GM12878 (cell line): ENCODE results near the gene ITGA11. TPM values are rescaled to one million over a fixed set of nuclear protein-coding genes. Genes with fewer than 3 reads are reported as not detected.

ENCODE experiments used
- ATAC-seq: fragments of 200-7000 bp; cut with Tn5 transposase; 3 replicates; pipeline ENCODE4 v1.9.1; 2020; ENCODE audit warnings: mild to moderate bottlenecking, moderate library complexity
- BruUV-seq: library from RNA; stranded (reverse); fragments of 400-500 nt; replicated peaks from 2 replicates; lab custom pipeline; 2021; lab: Mats Ljungman, UMichigan
- CTCF ChIA-PET: fragments of 300-600 bp; sonication (Branson Sonifier 250); formaldehyde crosslinking; extraction: SDS; loops from one replicate; lab custom pipeline; 2021; ENCODE audit warnings: inconsistent platforms; lab: Yijun Ruan, JAX
- POLR2A ChIA-PET: fragments of 350-600 bp; formaldehyde crosslinking; extraction: SDS; loops from one replicate; lab custom pipeline; 2021; ENCODE audit warnings: inconsistent platforms; lab: Charles Lee
- RAD21 ChIA-PET: fragments of 300-600 bp; sonication (Branson Sonifier 250); formaldehyde crosslinking; loops from one replicate; lab custom pipeline; 2023; ENCODE audit warnings: antibody characterized with exemption; ENCODE audit not compliant: unreplicated experiment; lab: Charles Lee
- SMC1A ChIA-PET: fragments of 300-600 bp; sonication (Branson Sonifier 250); formaldehyde crosslinking; loops from one replicate; lab custom pipeline; 2023; ENCODE audit not compliant: unreplicated experiment, uncharacterized antibody; lab: Charles Lee
- DNase-seq: peaks from one replicate; pipeline ENCODE4 v3.0.0-alpha.2; 2011; ENCODE audit warnings: low read depth, low spot score
- FAIRE-seq: peaks from 3 replicates; lab custom pipeline; 2011; peaks lifted over from hg19 to GRCh38; lab: Jason Lieb, UNC
- H2AFZ ChIP-seq: 2 replicates; pipeline ENCODE4 v1.6.0; 2011; ENCODE audit warnings: low read depth, low read length, control low read depth; ENCODE audit not compliant: control insufficient read depth
- H3K27ac ChIP-seq: 2 replicates; pipeline ENCODE4 v1.5.1; 2011; ENCODE audit warnings: control low read depth; ENCODE audit not compliant: control insufficient read depth, insufficient read depth
- H3K27me3 ChIP-seq, 2 experiments: replicated peaks in 1 of 2; 2 replicates each; pipeline versions ENCODE4 v1.6.0 to v1.6.1; 2011; ENCODE audit warnings: low read length in 1 of 2; ENCODE audit not compliant: control insufficient read depth in 2 of 2, insufficient read depth in 2 of 2
- H3K36me3 ChIP-seq, 2 experiments: 2 replicates each; pipeline ENCODE4 v1.5.1; 2011; ENCODE audit warnings: low read length in 1 of 2; ENCODE audit not compliant: control insufficient read depth in 2 of 2, insufficient read depth in 2 of 2
- H3K4me1 ChIP-seq: 2 replicates; pipeline ENCODE4 v1.6.1; 2011; ENCODE audit warnings: mild to moderate bottlenecking, low read length, moderate library complexity, mixed read lengths; ENCODE audit not compliant: control insufficient read depth, insufficient read depth
- H3K4me2 ChIP-seq: 2 replicates; pipeline ENCODE4 v1.6.0; 2011; ENCODE audit warnings: control low read depth; ENCODE audit not compliant: control insufficient read depth, insufficient read depth
- H3K4me3 ChIP-seq: fragments of 200-600 bp; sonication (generic); 2 replicates; pipeline ENCODE4 v1.5.1; 2016
- H3K79me2 ChIP-seq: 2 replicates; pipeline ENCODE4 v1.6.0; 2011; ENCODE audit warnings: low read length; ENCODE audit not compliant: control insufficient read depth, insufficient read depth
- H3K9ac ChIP-seq: 2 replicates; pipeline ENCODE4 v1.8.0; 2011; ENCODE audit warnings: low read length, control low read depth, mixed read lengths; ENCODE audit not compliant: control insufficient read depth, insufficient read depth
- H3K9me3 ChIP-seq: replicated peaks from 3 replicates; pipeline ENCODE4 v1.5.1; 2011; ENCODE audit warnings: mild to moderate bottlenecking, low read length; ENCODE audit not compliant: control insufficient read depth, insufficient read depth
- H4K20me1 ChIP-seq: 2 replicates; pipeline ENCODE4 v1.6.0; 2011; ENCODE audit not compliant: control insufficient read depth, insufficient read depth
- CEBPZ ChIP-seq: fragments of 150-350 bp; IDR thresholded peaks from 2 replicates; pipeline ENCODE4 v1.6.1; 2016; ENCODE audit warnings: low read depth, low read length
- IRF3 ChIP-seq: fragments of 450-650 bp; IDR thresholded peaks from 2 replicates; pipeline ENCODE4 v1.6.1; 2014; ENCODE audit warnings: mild to moderate bottlenecking
- RAD51 ChIP-seq: fragments of 450-650 bp; IDR thresholded peaks from 2 replicates; pipeline ENCODE4 v1.6.1; 2016; ENCODE audit warnings: moderate library complexity, mild to moderate bottlenecking, inconsistent platforms
- SIN3A ChIP-seq: IDR thresholded peaks from 2 replicates; pipeline ENCODE4 v1.6.1; 2012; ENCODE audit warnings: low read depth, low read length, improper control_type of control experiment
- SMAD1 ChIP-seq: fragments of 450-650 bp; IDR thresholded peaks from 2 replicates; pipeline ENCODE4 v1.6.1; 2018; ENCODE audit warnings: mild to moderate bottlenecking, low read depth; ENCODE audit not compliant: partially characterized antibody
- SMC3 ChIP-seq: IDR thresholded peaks from 2 replicates; pipeline ENCODE4 v1.6.1; 2011; ENCODE audit warnings: low read length, improper control_type of control experiment, borderline replicate concordance
- TCF7 ChIP-seq: IDR thresholded peaks from 2 replicates; pipeline ENCODE4 v1.6.1; 2014; ENCODE audit warnings: antibody characterized with exemption, borderline replicate concordance
- ZBTB11 ChIP-seq: fragments of 450-650 bp; formaldehyde crosslinking; IDR thresholded peaks from 2 replicates; pipeline ENCODE4 v1.5.0; 2022; ENCODE audit warnings: mild to moderate bottlenecking, missing genetic modification characterization
- ZNF687 ChIP-seq: fragments of 450-650 bp; IDR thresholded peaks from 2 replicates; pipeline ENCODE4 v1.6.1; 2017; ENCODE audit warnings: mild to moderate bottlenecking, moderate library complexity
- ZZZ3 ChIP-seq: IDR thresholded peaks from 2 replicates; pipeline ENCODE4 v1.6.1; 2011; ENCODE audit warnings: low read depth; ENCODE audit not compliant: control insufficient read depth, insufficient read length
- WGBS: methylation state at CpG from one replicate; pipeline ENCODE4 v1.1.6; 2016; ENCODE audit warnings: low lambda C conversion rate; ENCODE audit not compliant: insufficient replicate concordance, insufficient coverage; ENCODE audit errors: missing lambda C conversion rate; 5-methylcytosine and 5-hydroxymethylcytosine counted together
- in situ Hi-C: fragments of 300-500 bp; cut with MboI; formaldehyde crosslinking; loops from 9 replicates; pipeline ENCODE4 v1.14.3; 2018; ENCODE audit warnings: mixed read lengths
- intact Hi-C: fragments of 100-400 bp; cut with micrococcal nuclease; formaldehyde crosslinking; loops from one replicate; pipeline ENCODE4 v1.14.2; 2022; ENCODE audit not compliant: unreplicated experiment
- polyA plus RNA-seq, 11 experiments: library from polyadenylated mRNA; depleted of rRNA in 4 of 11; unstranded in 6 of 11; stranded (reverse) in 5 of 11; fragments of >200 nt; fragmentation: Nextera tagmentation in 4 of 11; fragmentation: Illumina TruSeq in 1 of 11; extraction: Ambion mirVana in 4 of 11; extraction: Trizol in 1 of 11; gene quantifications; 1 replicate in 1 of 11; 2 replicates in 10 of 11; pipeline versions ENCODE4 v1.2.1 to v1.2.3, GENCODE V29; 2011 to 2016; ENCODE audit warnings: inconsistent platforms in 2 of 11, missing spikeins in 2 of 11, low read depth in 1 of 11
- total RNA-seq, 4 experiments: library from RNA; depleted of rRNA in 3 of 4; stranded (reverse); fragments of >200 nt in 3 of 4; fragmentation: Illumina TruSeq in 1 of 4; extraction: Trizol in 1 of 4; gene quantifications; 2 replicates each; pipeline versions ENCODE4 v1.2.1 to v1.2.3, GENCODE V29; 2013 to 2021

The ITGA11 gene
- total and polyA plus RNA-seq, 10 of the 15 experiments (the other 5 are each of a cell fraction or from before 2014, with no cell fraction given), result under 0.01 to 0.36 (median 0.13) TPM; not detected in 1

- no peak for ATAC-seq
- SMC1A ChIA-PET, result no interaction called here
- no peak for TF ChIP-seq SIN3A
- no peak for TF ChIP-seq TCF7
- no peak for TF ChIP-seq RAD51
- no peak for TF ChIP-seq SMC3
- TF ChIP-seq ZNF687, result no peak
- TF ChIP-seq IRF3, result no peak
- no peak for TF ChIP-seq SMAD1
- TF ChIP-seq CEBPZ, result no peak
- TF ChIP-seq ZBTB11 (CRISPR knock-in tag), result no peak
- TF ChIP-seq ZZZ3, result no peak
- TF ChIP-seq, all 136 proteins: peak for 0
- H3K4me1 ChIP-seq, result no peaks in the 10 kb centered on the region
- 14% methylated on average over 3 of the region's 3 CpGs for WGBS
- H3K9me3 ChIP-seq, result no peaks in the 10 kb centered on the region
- CTCF ChIA-PET, result interaction anchor here (0.9 to 1.0 kb wide), 2 partner anchors 15 to 38 kb away, joined by 3 to 4 read pairs; no protein-coding TSS in a partner anchor
- FAIRE-seq, result no peak
- no peak overlapping the region for H3K4me3 ChIP-seq
- no TSS peak for BruUV-seq
- no peaks in the 10 kb centered on the region for H4K20me1 ChIP-seq
- POLR2A ChIA-PET, result no interaction called here
- H3K9ac ChIP-seq, result no peak overlapping the region
- in situ Hi-C loops (no loop called here), intact Hi-C loops (no loop called here)
- no peak overlapping the region for H3K27ac ChIP-seq
- no peaks in the 10 kb centered on the region; a peak in 2 of 4 replicates for H3K27me3 ChIP-seq
- no peaks in the 10 kb centered on the region for H3K79me2 ChIP-seq
- RAD21 ChIA-PET, result no interaction called here
- H2AFZ ChIP-seq, result no peak overlapping the region
- DNase-seq, result no peak
- H3K4me2 ChIP-seq, result no peak overlapping the region
- H3K36me3 ChIP-seq, result no peaks in the 10 kb centered on the region
Measured at GRCh38 chr15:68268405-68268804, 163.6 kb downstream of the ITGA11 start.
